ENCODE results near the gene ARHGEF38.

ARHGEF38 gene

GRCh38 chr4:105556206-105556605 is 3.8 kb downstream of the ARHGEF38 start:
- H3K4me2 ChIP-seq (ENCODE audit: low read length): no peak overlapping the region
- H3K9me3 ChIP-seq (ENCODE audit: control insufficient read depth, insufficient read depth, low read length): no peaks in the 10 kb centered on the region
- H3K27me3 ChIP-seq (ENCODE audit: control insufficient read depth, low read length): no peaks in the 10 kb centered on the region
- no peaks in the 10 kb centered on the region for H3K79me2 ChIP-seq (ENCODE audit: control insufficient read depth, low read length)
- H3K9me2 ChIP-seq (replicated peaks; ENCODE audit: control insufficient read depth, low read length): no peaks in the 10 kb centered on the region
- H3K36me3 ChIP-seq (ENCODE audit: control insufficient read depth, low read length): no peaks in the 10 kb centered on the region
- no peaks in the 10 kb centered on the region for H4K20me1 ChIP-seq (ENCODE audit: control insufficient read depth, insufficient read depth, low read depth, low read length)
- H3K4me3 ChIP-seq (ENCODE audit: low read length): no peak overlapping the region
- peaks cover 11% of the 10 kb centered on the region for H3K4me1 ChIP-seq (ENCODE audit: control insufficient read depth, low read length)
- TF ChIP-seq EZH2phosphoT487 (IDR thresholded peaks at IDR 0.05; ENCODE audit: borderline replicate concordance, low read length) (no peak), CTCF (IDR thresholded peaks at IDR 0.05; ENCODE audit: low read depth, low read length, poor library complexity, severe bottlenecking) (no peak)
- H3K27ac ChIP-seq (ENCODE audit: low read depth, low read length): no peak overlapping the region
- H3F3A ChIP-seq (ENCODE audit: control insufficient read depth, insufficient read depth): no peaks in the 10 kb centered on the region

- no peaks in the 10 kb centered on the region for H4K20me1 ChIP-seq (ENCODE audit: control insufficient read depth, insufficient read depth, low read depth, low read length)
- H3K36me3 ChIP-seq (ENCODE audit: control insufficient read depth, low read length): no peaks in the 10 kb centered on the region
- no peaks in the 10 kb centered on the region for H3K9me3 ChIP-seq (ENCODE audit: control insufficient read depth, insufficient read depth, low read length)
- no peaks in the 10 kb centered on the region for H3K79me2 ChIP-seq (ENCODE audit: control insufficient read depth, low read length)
- H3K27ac ChIP-seq (ENCODE audit: low read depth, low read length): no peak overlapping the region
- H3F3A ChIP-seq (ENCODE audit: control insufficient read depth, insufficient read depth): no peaks in the 10 kb centered on the region
- TF ChIP-seq EZH2phosphoT487 (IDR thresholded peaks at IDR 0.05; ENCODE audit: borderline replicate concordance, low read length) (no peak), CTCF (IDR thresholded peaks at IDR 0.05; ENCODE audit: low read depth, low read length, poor library complexity, severe bottlenecking) (no peak)
- H3K4me2 ChIP-seq (ENCODE audit: low read length): no peak overlapping the region
- H3K4me3 ChIP-seq (ENCODE audit: low read length): no peak overlapping the region
- no peaks in the 10 kb centered on the region for H3K9me2 ChIP-seq (replicated peaks; ENCODE audit: control insufficient read depth, low read length)
- no peaks in the 10 kb centered on the region for H3K27me3 ChIP-seq (ENCODE audit: control insufficient read depth, low read length)
- H3K4me1 ChIP-seq (ENCODE audit: control insufficient read depth, low read length): no peaks in the 10 kb centered on the region
Observed at GRCh38 chr4:105558277-105558676, 5.9 kb downstream of the ARHGEF38 start.

GRCh38 chr4:105560421-105560848 is 8.0 kb downstream of the ARHGEF38 start:
- Histone ChIP-seq H3K4me3 (ENCODE audit: low read length) (no peak overlapping the region), H3K4me1 (ENCODE audit: control insufficient read depth, low read length) (no peaks in the 10 kb centered on the region), H3K4me2 (ENCODE audit: low read length) (no peak overlapping the region), H3K27me3 (ENCODE audit: control insufficient read depth, low read length) (no peaks in the 10 kb centered on the region), H3K27ac (ENCODE audit: low read depth, low read length) (no peak overlapping the region), H3K9me2 (replicated peaks; ENCODE audit: control insufficient read depth, low read length) (no peaks in the 10 kb centered on the region), H3K36me3 (ENCODE audit: control insufficient read depth, low read length) (no peaks in the 10 kb centered on the region), H4K20me1 (ENCODE audit: control insufficient read depth, insufficient read depth, low read depth, low read length) (no peaks in the 10 kb centered on the region), H3K79me2 (ENCODE audit: control insufficient read depth, low read length) (no peaks in the 10 kb centered on the region), H3K9me3 (ENCODE audit: control insufficient read depth, insufficient read depth, low read length) (no peaks in the 10 kb centered on the region), H3F3A (ENCODE audit: control insufficient read depth, insufficient read depth) (no peaks in the 10 kb centered on the region)
- no peak for TF ChIP-seq EZH2phosphoT487 (IDR thresholded peaks at IDR 0.05; ENCODE audit: borderline replicate concordance, low read length)
- TF ChIP-seq CTCF (IDR thresholded peaks at IDR 0.05; ENCODE audit: low read depth, low read length, poor library complexity, severe bottlenecking): no peak

- Histone ChIP-seq H3K9me3 (ENCODE audit: control insufficient read depth, insufficient read depth, low read length) (no peaks in the 10 kb centered on the region), H3K4me3 (ENCODE audit: low read length) (no peak overlapping the region), H3K27me3 (ENCODE audit: control insufficient read depth, low read length) (no peaks in the 10 kb centered on the region), H4K20me1 (ENCODE audit: control insufficient read depth, insufficient read depth, low read depth, low read length) (no peaks in the 10 kb centered on the region), H3K36me3 (ENCODE audit: control insufficient read depth, low read length) (no peaks in the 10 kb centered on the region), H3K4me1 (ENCODE audit: control insufficient read depth, low read length) (no peaks in the 10 kb centered on the region), H3K27ac (ENCODE audit: low read depth, low read length) (no peak overlapping the region), H3K79me2 (ENCODE audit: control insufficient read depth, low read length) (no peaks in the 10 kb centered on the region), H3F3A (ENCODE audit: control insufficient read depth, insufficient read depth) (no peaks in the 10 kb centered on the region), H3K4me2 (ENCODE audit: low read length) (no peak overlapping the region), H3K9me2 (replicated peaks; ENCODE audit: control insufficient read depth, low read length) (no peaks in the 10 kb centered on the region)
- no peak for TF ChIP-seq EZH2phosphoT487 (IDR thresholded peaks at IDR 0.05; ENCODE audit: borderline replicate concordance, low read length)
- TF ChIP-seq CTCF (IDR thresholded peaks at IDR 0.05; ENCODE audit: low read depth, low read length, poor library complexity, severe bottlenecking): no peak
Observed at GRCh38 chr4:105563352-105563751, 10.9 kb downstream of the ARHGEF38 start.

Data from DOHH2 (cell line).